HG03039 (cell line): ENCODE measurements around the gene GNG7.
"Not testable (repeated sequence)": the region's sequence is repeated elsewhere in the genome, so short reads cannot be mapped to it uniquely, and the experiment has no call there.

ENCODE experiments used
- ATAC-seq: cut with Tn5 transposase; IDR thresholded peaks from one replicate; pipeline ENCODE4 v1.9.1; 2021; ENCODE audit warnings: mild to moderate bottlenecking, moderate library complexity; ENCODE audit not compliant: unreplicated experiment

Gene GNG7

GRCh38 chr19:2523630-2524311 lies 178.7 kb downstream of the GNG7 start:
- no peak for ATAC-seq

- no peak for ATAC-seq
These were observed 183.0 kb downstream of the GNG7 start for GRCh38 chr19:2519482-2519881.

GRCh38 chr19:2518856-2519255 lies 183.6 kb downstream of the GNG7 start:
- ATAC-seq: not testable (repeated sequence)

- ATAC-seq: no peak
These were observed 184.5 kb downstream of the GNG7 start for GRCh38 chr19:2517881-2518601.

GRCh38 chr19:2516727-2517126 lies 185.8 kb downstream of the GNG7 start:
- no peak for ATAC-seq

- no peak for ATAC-seq
These were observed 187.4 kb downstream of the GNG7 start for GRCh38 chr19:2514981-2515518.

- ATAC-seq: no peak
These were observed 189.7 kb downstream of the GNG7 start for GRCh38 chr19:2512523-2513431.

- ATAC-seq: no peak
These were observed 190.5 kb downstream of the GNG7 start for GRCh38 chr19:2511991-2512390.

GRCh38 chr19:2511570-2511969 lies 190.9 kb downstream of the GNG7 start:
- no peak for ATAC-seq

GRCh38 chr19:2509096-2509495 lies 193.4 kb downstream of the GNG7 start:
- ATAC-seq: no peak

GRCh38 chr19:2507109-2507508 lies 195.4 kb downstream of the GNG7 start:
- ATAC-seq: no peak

- ATAC-seq: not testable (repeated sequence)
These were observed 195.8 kb downstream of the GNG7 start for GRCh38 chr19:2506656-2507055.

- ATAC-seq: no peak
These were observed 198.9 kb downstream of the GNG7 start for GRCh38 chr19:2503521-2504109.

- no peak for ATAC-seq
These were observed 201.6 kb downstream of the GNG7 start for GRCh38 chr19:2500841-2501261.

- ATAC-seq: no peak
These were observed 202.3 kb downstream of the GNG7 start for GRCh38 chr19:2500156-2500555.

GRCh38 chr19:2497186-2497585 lies 205.3 kb downstream of the GNG7 start:
- ATAC-seq: no peak

GRCh38 chr19:2495651-2496316 lies 206.7 kb downstream of the GNG7 start:
- no peak for ATAC-seq

- no peak for ATAC-seq
These were observed 207.3 kb downstream of the GNG7 start for GRCh38 chr19:2495130-2495641.

- ATAC-seq: no peak
These were observed 207.9 kb downstream of the GNG7 start for GRCh38 chr19:2494447-2495129.

- ATAC-seq: no peak
These were observed 208.4 kb downstream of the GNG7 start for GRCh38 chr19:2494084-2494446.
